Natural killer cell treated with Interleukin-12 subunit alpha and Interleukin-12 subunit beta and Interleukin-15 and Interleukin-18, amount 100 ng/mL, for 72 hours (primary cell): ENCODE data around the gene VARS2. TPM values are rescaled to one million over a fixed set of nuclear protein-coding genes. Genes with fewer than 3 reads are reported as not detected.

Source experiments
- ATAC-seq, 2 donors: fragments of 150-1000 bp; cut with Tn5 transposase in 1 of 2; sonication (Bioruptor Pico), chemical (Tn5 transposase) in 1 of 2; 2 replicates each; pipeline ENCODE4 v1.10.0; 2021
- DNase-seq: peaks from one replicate; pipeline ENCODE4 v3.0.0; 2022; ENCODE audit warnings: low spot score
- H3K27ac Mint-ChIP-seq, 2 donors: 1 replicate in 1 of 2; 2 replicates in 1 of 2; pipeline ENCODE4 v1.8.0; 2022; ENCODE audit warnings: mixed read lengths in 2 of 2, mild to moderate bottlenecking in 1 of 2, moderate library complexity in 1 of 2
- H3K27me3 Mint-ChIP-seq, 2 donors: 1 replicate in 1 of 2; 2 replicates in 1 of 2; pipeline ENCODE4 v1.8.0; 2022; ENCODE audit warnings: mixed read lengths in 2 of 2
- H3K36me3 Mint-ChIP-seq: one replicate; pipeline ENCODE4 v1.8.0; 2022; ENCODE audit warnings: mixed read lengths
- H3K4me1 Mint-ChIP-seq, 2 donors: 1 replicate in 1 of 2; 2 replicates in 1 of 2; pipeline ENCODE4 v1.8.0; 2022; ENCODE audit warnings: low read depth in 2 of 2, mixed read lengths in 2 of 2, mild to moderate bottlenecking in 1 of 2
- H3K4me3 Mint-ChIP-seq: one replicate; pipeline ENCODE4 v1.8.0; 2022; ENCODE audit warnings: mixed read lengths
- H3K9me3 Mint-ChIP-seq: 2 replicates; pipeline ENCODE4 v1.8.0; 2022; ENCODE audit warnings: mixed read lengths
- total RNA-seq, 2 donors: library from RNA; stranded (reverse); gene quantifications; one replicate each; pipeline ENCODE4 v1.2.3, GENCODE V29; 2022

The VARS2 gene
- total RNA-seq, 2 donors from 2014 or later: 47.2 to 90.5 TPM

DNA sequence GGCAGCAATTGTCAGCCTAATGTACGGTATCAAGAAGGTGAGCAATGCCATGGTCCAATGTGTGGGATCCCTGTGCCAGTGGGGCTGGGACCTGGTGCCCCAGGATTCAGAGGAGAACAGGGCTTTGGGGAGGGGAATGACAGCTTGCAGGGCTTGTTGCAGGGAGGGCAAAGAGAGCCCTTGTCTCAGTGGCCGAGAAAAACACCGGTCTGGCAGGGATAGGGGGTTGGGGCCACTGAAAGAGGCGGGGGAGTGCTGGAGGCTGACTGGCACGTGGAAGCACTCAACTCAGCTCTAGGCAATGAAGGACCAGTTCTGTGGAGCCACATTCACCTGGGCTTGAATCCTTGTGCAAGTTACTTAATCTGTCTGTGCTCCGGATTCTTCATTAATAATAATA lies 23.2 kb downstream of the VARS2 start:
- Mint-ChIP-seq H3K27ac (no peak overlapping the region), H3K36me3 (no peaks in the 10 kb centered on the region), H3K4me3 (no peak overlapping the region), H3K4me1 (no peaks in the 10 kb centered on the region), H3K9me3 (no peaks in the 10 kb centered on the region), H3K27me3 (peaks cover 24 to 29% of the 10 kb centered on the region in 2 donors)
- ATAC-seq: no peak
- no peak for DNase-seq

DNA sequence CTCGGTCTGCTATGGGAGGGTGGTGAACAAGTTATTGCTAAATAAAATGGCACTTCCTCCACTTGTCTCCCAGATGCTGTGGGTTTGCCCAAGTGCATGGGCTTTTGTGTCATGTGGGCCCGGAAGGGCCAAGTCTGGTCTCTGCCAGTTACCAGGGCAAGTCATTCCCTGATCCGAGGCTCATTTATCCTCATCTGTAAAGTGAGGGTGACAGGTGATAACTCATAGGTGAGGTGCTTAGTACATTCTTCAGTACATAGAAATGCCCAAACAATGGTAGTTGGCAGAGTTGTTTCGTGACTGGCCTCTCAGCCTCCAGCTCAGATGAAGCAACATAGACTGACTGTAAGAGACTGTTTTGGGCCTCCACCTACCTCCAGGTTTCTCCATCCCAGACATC lies 24.7 kb downstream of the VARS2 start:
- Mint-ChIP-seq H3K4me3 (no peak overlapping the region), H3K4me1 (no peaks in the 10 kb centered on the region), H3K9me3 (no peaks in the 10 kb centered on the region), H3K36me3 (no peaks in the 10 kb centered on the region), H3K27ac (no peak overlapping the region), H3K27me3 (peaks cover 30 to 42% of the 10 kb centered on the region in 2 donors)
- no peak for ATAC-seq
- DNase-seq: no peak

DNA sequence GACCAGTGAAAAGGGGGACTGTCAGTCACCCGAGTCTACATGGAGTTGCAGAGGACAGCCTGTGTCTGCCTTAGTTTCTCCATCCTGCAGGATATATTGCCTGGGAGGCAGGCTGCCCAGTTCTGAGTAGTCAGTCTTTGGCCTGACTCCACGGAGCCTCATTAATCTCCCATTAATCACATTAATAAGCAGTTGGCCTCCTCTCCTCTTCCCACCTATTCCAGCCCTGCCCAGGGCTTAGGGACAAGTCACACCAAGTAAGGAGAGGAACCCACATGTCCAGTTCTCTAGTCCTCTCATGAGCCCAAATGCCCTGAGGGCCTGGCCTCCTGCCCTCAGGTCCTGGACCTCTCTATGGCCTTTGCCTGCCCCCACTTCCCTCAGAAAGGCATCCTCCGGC lies 25.4 kb downstream of the VARS2 start:
- Mint-ChIP-seq H3K27me3 (peaks cover 35 to 49% of the 10 kb centered on the region in 2 donors), H3K4me1 (no peaks in the 10 kb centered on the region), H3K27ac (no peak overlapping the region), H3K4me3 (no peak overlapping the region), H3K36me3 (no peaks in the 10 kb centered on the region), H3K9me3 (no peaks in the 10 kb centered on the region)
- ATAC-seq (no peak), DNase-seq (no peak)

DNA sequence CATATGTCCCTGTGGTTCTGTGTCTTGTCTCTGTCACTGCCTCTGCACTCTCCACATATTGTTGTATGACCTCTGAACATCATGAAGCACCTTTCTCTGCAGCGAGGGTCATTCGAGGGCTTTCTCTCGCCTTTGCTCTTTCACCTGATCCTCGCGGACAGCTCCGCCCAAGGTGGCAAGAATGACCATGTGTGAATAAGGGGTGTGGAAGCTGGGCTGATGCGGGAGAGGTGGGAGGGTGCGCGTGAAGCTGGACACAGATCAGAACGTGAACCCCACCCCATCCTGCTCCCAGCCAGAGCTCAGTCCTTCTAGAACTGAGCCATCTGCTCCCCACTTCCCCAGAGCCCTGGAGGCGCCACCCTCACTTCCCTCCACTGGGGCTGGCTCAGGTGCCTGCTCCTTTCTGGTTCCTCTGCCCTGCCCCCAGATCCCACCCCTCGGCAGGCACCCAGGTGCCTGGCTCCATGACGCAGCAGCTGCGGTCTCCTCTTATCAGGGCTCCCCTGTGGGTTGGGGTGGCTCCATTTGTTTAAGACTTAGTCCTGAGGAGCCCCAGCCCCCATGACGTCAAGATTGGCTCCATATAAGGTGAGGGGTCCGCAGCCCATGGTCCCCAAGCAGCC lies 26.4 kb downstream of the VARS2 start, which contains the start of gene MUCL3:
MUCL3 (plus strand) TSS at position 613 of the 626 bp plus-strand sequence. CDS start 27 bp downstream, outside the sequence.
- ATAC-seq (no peak), DNase-seq (no peak)
- Mint-ChIP-seq H3K9me3 (no peaks in the 10 kb centered on the region), H3K27ac (no peak within 1 kb of the TSS), H3K36me3 (no peaks in the 10 kb centered on the region), H3K4me1 (no peaks in the 10 kb centered on the region), H3K4me3 (no peak within 1 kb of the TSS), H3K27me3 (peaks cover 34 to 55% of the 10 kb centered on the region in 2 donors)

DNA sequence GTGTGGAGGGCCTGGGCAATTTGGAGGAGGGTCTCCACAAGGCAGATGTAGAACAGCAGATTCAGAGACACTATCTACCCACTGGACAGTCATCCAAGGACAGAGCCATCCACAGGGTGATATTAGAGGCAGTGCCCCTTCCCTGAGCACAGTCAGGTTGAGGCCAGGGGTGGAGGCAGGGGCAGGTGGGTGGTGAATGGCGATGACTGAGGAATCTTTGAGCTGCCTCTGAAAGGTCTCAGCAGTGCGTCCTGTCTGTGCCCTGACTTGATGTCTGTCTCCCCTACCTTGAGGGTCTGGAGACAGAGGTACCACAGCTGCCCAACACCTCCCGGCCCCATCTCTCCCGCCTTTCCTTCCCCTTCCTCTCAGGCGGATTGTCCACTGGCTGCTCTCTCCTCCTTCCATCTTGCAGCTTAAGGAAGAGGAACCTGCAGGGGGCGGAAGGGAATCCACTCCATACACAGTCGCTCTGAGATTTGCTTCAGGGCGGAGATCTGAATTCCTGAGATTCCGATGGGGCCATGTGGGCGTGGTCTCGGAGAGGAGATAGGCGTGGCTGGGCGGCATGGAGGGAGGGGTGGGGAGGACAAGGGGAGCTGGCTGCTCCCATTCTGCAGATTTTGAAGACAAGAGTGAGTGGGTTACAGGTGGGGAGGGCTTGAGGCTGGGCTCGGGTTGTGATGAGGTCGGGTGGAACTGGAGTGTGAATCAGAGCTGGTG lies 28.5 kb downstream of the VARS2 start:
- DNase-seq: no peak
- peak in 1 of 2 donors; percentile 43 for ATAC-seq
- no peaks in the 10 kb centered on the region for H3K36me3 Mint-ChIP-seq
- no peaks in the 10 kb centered on the region for H3K4me1 Mint-ChIP-seq
- no peak overlapping the region for H3K27ac Mint-ChIP-seq
- H3K27me3 Mint-ChIP-seq: peaks cover 38 to 58% of the 10 kb centered on the region in 2 donors
- H3K4me3 Mint-ChIP-seq: no peak overlapping the region
- no peaks in the 10 kb centered on the region for H3K9me3 Mint-ChIP-seq

DNA sequence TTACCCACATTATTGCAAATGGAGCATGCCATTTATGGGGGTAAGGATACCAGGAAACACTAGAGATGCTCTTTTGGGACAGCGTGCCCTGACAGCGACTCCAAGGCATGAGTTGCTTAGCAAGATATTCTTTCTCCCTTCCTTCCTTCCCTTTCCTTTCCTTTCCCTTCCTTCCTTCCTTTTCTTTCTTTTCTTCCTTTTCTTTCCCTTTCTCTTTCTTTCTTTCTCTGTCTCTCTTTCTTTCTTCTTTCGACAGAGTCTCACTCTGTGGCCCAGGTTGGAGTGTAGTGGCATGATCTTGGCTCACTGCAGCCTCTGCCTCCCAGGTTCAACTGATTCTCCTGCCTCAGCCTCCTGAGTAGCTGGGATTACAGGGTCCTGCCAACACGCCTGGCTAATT lies 30.0 kb downstream of the VARS2 start:
- Mint-ChIP-seq H3K4me3 (no peak overlapping the region), H3K36me3 (no peaks in the 10 kb centered on the region), H3K27me3 (peaks cover 51 to 74% of the 10 kb centered on the region in 2 donors), H3K27ac (no peak overlapping the region), H3K4me1 (no peaks in the 10 kb centered on the region), H3K9me3 (no peaks in the 10 kb centered on the region)
- DNase-seq (no peak), ATAC-seq (no peak)

DNA sequence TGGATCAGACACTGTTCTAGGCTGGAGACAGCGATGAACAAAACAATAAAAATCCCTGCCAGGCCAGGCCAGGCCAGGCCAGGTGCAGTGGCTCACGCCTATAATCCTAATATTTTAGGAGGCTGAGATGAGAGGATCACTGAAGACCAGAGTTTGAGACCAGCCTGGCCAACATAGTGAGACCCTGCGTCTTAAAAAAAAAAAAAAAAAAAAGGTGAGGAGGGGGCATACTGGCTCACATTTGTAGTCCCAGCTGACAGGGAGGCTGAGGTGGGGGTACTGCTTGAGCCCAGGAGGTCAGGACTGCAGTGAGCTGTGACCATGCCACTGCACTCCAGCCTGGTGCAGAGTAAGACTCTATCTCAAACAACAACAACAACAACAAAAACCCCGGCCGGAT lies 31.2 kb downstream of the VARS2 start:
- H3K27me3 Mint-ChIP-seq: peaks cover 58 to 85% of the 10 kb centered on the region in 2 donors

DNA sequence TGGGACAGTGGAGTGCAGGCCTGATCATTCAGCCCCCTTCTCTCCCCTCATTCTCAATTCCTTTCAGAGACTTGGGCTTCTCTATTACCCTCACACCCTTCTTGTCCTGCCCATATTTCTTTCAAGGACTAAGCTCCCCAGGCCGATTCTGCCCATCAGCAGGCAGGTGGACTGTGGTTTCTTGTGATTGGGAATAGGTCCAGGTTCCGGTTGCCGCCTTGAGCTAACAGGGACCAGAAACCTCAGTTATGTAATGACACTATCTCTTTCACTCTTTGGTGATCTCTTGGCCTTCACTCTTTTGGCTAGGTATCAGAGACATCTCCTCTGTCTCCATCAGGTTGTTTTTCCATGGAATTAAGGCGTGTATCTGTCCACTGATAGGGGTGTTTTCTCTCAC lies 33.2 kb downstream of the VARS2 start:
- no peak overlapping the region for H3K27ac Mint-ChIP-seq

More for the DNA sequence above, 31.2 kb downstream of the VARS2 start:
- DNase-seq (no peak), ATAC-seq (no peak)
- H3K36me3 Mint-ChIP-seq: no peaks in the 10 kb centered on the region
- H3K4me3 Mint-ChIP-seq: no peak overlapping the region
- H3K27ac Mint-ChIP-seq: no peak overlapping the region
- H3K9me3 Mint-ChIP-seq: peaks cover 8% of the 10 kb centered on the region
- H3K4me1 Mint-ChIP-seq: no peaks in the 10 kb centered on the region

DNA sequence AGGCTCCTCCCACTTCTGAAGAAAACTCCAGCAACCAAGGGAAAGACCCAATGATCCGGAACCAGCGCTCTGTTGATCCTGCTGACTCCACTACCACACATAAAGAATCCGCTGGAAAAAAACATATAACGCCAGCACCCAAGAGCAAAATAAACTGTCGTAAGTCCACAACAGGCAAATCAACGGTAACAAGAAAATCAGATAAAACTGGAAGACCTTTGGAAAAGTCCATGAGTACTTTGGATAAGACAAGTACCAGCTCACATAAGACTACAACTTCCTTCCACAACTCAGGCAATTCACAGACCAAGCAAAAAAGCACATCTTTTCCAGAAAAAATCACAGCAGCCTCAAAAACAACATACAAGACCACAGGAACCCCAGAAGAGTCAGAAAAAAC lies 34.8 kb downstream of the VARS2 start:
- peaks cover 10 to 13% of the 10 kb centered on the region in 2 donors for H3K4me1 Mint-ChIP-seq
- peaks cover 9% of the 10 kb centered on the region for H3K9me3 Mint-ChIP-seq
- ATAC-seq: no peak

More for the DNA sequence above, 33.2 kb downstream of the VARS2 start:
- H3K4me3 Mint-ChIP-seq: no peak overlapping the region
- DNase-seq: no peak
- H3K36me3 Mint-ChIP-seq: no peaks in the 10 kb centered on the region
- H3K4me1 Mint-ChIP-seq: peaks cover 7 to 8% of the 10 kb centered on the region in 2 donors
- peaks cover 67 to 85% of the 10 kb centered on the region in 2 donors for H3K27me3 Mint-ChIP-seq
- ATAC-seq: no peak
- H3K9me3 Mint-ChIP-seq: peaks cover 9% of the 10 kb centered on the region

DNA sequence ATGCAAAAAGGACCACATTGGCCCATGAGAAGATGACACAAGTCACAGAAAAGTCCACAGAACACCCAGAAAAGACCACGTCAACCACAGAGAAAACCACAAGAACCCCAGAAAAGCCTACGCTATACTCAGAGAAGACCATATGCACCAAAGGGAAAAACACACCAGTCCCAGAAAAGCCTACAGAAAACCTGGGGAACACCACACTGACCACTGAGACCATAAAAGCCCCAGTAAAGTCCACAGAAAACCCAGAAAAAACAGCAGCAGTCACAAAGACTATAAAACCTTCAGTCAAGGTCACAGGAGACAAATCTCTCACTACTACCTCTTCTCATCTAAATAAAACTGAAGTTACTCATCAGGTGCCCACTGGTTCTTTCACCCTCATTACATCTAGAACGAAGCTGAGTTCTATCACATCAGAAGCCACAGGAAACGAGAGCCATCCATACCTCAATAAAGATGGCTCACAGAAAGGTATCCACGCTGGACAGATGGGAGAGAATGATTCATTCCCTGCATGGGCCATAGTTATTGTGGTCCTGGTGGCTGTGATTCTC lies 38.0 kb downstream of the VARS2 start:
- peaks cover 16 to 18% of the 10 kb centered on the region in 2 donors for H3K4me1 Mint-ChIP-seq
- DNase-seq (no peak), ATAC-seq (no peak)
- peaks cover 67 to 78% of the 10 kb centered on the region in 2 donors for H3K27me3 Mint-ChIP-seq
- H3K4me3 Mint-ChIP-seq: no peak overlapping the region
- H3K36me3 Mint-ChIP-seq: no peaks in the 10 kb centered on the region
- peaks cover 9% of the 10 kb centered on the region for H3K9me3 Mint-ChIP-seq
- H3K27ac Mint-ChIP-seq: no peak overlapping the region

More for the DNA sequence above, 34.8 kb downstream of the VARS2 start:
- Mint-ChIP-seq H3K36me3 (no peaks in the 10 kb centered on the region), H3K4me3 (no peak overlapping the region), H3K27me3 (peaks cover 70 to 87% of the 10 kb centered on the region in 2 donors), H3K27ac (no peak overlapping the region)
- no peak for DNase-seq

DNA sequence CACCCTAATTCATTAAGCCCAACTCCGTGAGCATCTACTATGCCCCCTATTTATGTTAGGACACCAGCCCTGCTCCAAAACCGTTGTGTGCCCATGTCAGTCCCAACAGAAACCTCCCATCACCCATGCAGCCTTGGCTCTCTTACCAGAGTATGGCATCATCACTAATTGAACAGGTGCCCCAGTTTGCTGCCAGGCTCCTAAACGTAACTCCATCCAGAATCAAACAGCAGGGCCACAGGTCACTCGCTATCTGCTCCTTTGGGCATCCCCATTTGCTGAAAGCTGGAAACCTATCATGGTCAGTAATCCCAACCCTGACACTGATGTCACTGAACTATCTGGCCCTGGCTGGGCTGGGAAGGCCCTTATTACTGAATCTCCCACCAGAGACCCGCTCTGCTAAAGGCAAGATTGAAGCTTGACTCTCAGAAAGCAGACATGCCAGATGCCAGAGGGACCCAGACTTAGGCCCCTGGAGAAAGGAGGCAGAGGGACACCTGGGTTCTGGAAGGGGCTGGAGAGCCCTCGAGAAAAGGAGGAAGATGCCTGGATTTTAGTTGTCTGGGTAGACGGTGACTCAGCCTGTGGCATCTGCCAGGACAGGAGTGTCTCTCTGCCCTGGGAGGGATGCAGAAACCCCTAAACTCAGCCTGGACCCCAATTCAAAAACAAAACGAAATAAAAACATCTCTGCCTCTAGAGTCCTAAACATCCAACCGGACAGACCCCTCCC lies 40.8 kb downstream of the VARS2 start:
- Mint-ChIP-seq H3K27me3 (peaks cover 58 to 75% of the 10 kb centered on the region in 2 donors), H3K36me3 (no peaks in the 10 kb centered on the region), H3K4me1 (peaks cover 16 to 18% of the 10 kb centered on the region in 2 donors), H3K9me3 (peaks cover 6% of the 10 kb centered on the region), H3K27ac (no peak overlapping the region), H3K4me3 (peak overlapping the region; percentile 66)
- ATAC-seq (no peak), DNase-seq (no peak)

DNA sequence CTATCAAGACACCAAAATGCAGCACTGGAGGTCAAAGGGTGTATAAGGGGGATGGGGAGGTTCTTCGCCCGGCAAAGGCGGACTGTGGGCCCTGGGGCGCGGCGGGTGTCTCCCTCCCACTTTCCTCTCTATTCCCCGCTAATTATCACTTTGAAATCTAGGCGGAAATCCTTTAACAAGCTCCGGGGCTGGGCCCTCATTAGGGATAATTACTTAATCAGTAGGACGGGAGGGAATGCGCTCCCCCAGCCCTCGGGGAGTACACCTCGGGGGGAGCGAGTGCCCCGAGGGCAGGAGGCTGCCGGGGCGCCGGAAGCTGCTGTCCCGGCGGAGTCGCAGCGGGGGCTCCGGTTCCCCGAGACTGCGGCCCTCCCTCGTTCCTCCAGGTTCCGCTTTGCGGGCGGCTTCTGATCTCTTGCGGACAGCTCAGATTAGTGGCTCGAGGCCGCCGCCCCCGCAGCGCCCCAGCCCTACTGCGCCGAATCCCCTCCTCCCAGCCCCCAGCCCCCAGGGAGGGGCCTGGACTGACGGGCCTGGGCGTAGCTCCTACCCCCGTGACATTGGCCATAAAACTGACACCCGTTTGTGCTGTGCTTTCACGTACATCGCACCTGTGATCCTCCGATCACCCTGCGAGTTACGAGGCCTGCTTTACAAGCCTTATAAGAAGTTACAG lies 41.5 kb downstream of the VARS2 start:
- H3K36me3 Mint-ChIP-seq: no peaks in the 10 kb centered on the region
- H3K9me3 Mint-ChIP-seq: no peaks in the 10 kb centered on the region
- H3K4me3 Mint-ChIP-seq: peak overlapping the region; percentile 66
- DNase-seq: peak; percentile 82
- peaks cover 16 to 18% of the 10 kb centered on the region in 2 donors for H3K4me1 Mint-ChIP-seq
- peak; percentile 88 to 90 for ATAC-seq
- H3K27me3 Mint-ChIP-seq: peaks cover 51 to 68% of the 10 kb centered on the region in 2 donors
- peak overlapping the region in 1 of 2 donors; percentile 32 for H3K27ac Mint-ChIP-seq

DNA sequence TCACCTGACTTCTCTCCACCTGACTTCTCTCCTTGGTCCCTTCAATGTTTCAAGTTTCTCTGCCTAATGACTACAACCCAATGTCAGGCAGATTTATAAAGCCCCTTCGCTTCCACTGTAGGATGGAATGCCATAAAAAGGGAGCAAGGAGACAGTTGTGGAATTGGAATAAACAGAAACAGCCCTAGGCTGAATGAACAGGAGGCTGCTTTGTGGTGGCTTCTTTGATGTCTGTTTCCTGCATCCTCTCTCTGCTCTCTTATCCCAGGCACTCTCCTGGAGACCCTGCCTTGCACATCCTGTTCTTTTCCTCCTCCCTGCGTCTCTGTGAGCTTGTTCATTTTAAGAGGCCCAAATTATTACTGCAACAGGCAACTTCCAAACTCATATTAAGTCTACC lies 43.7 kb downstream of the VARS2 start:
- H3K4me3 Mint-ChIP-seq: peak overlapping the region; percentile 18
- peaks cover 38 to 59% of the 10 kb centered on the region in 2 donors for H3K27me3 Mint-ChIP-seq
- no peaks in the 10 kb centered on the region for H3K36me3 Mint-ChIP-seq
- no peak for ATAC-seq
- DNase-seq: no peak
- no peaks in the 10 kb centered on the region for H3K9me3 Mint-ChIP-seq
- H3K27ac Mint-ChIP-seq: no peak overlapping the region
- H3K4me1 Mint-ChIP-seq: peaks cover 6 to 8% of the 10 kb centered on the region in 2 donors
